Suprapubic skin (tissue), 4 donors: ENCODE data around the gene PRKN. TPM values are rescaled to one million over a fixed set of nuclear protein-coding genes. Genes with fewer than 3 reads are reported as not detected.

Experiments used
- DNase-seq, 2 donors: peaks; one replicate each; pipeline ENCODE4 v3.0.0-alpha.2; 2019; ENCODE audit warnings: low spot score in 2 of 2
- H3K27ac ChIP-seq: fragments of 200-600 bp; sonication (generic); one replicate; pipeline ENCODE4 v1.5.1; 2019
- H3K27me3 ChIP-seq: fragments of 200-600 bp; sonication (generic); one replicate; pipeline ENCODE4 v1.5.1; 2019
- H3K36me3 ChIP-seq: fragments of 200-600 bp; sonication (generic); one replicate; pipeline ENCODE4 v1.5.1; 2019
- H3K4me1 ChIP-seq: fragments of 200-600 bp; sonication (generic); one replicate; pipeline ENCODE4 v1.5.1; 2019
- H3K4me3 ChIP-seq: fragments of 200-600 bp; sonication (generic); one replicate; pipeline ENCODE4 v1.5.1; 2019; ENCODE audit warnings: mild to moderate bottlenecking
- H3K9me3 ChIP-seq: fragments of 200-600 bp; sonication (generic); one replicate; pipeline ENCODE4 v1.5.1; 2019
- EP300 ChIP-seq: sonication (generic); formaldehyde crosslinking; IDR thresholded peaks from one replicate; pipeline ENCODE4 v1.6.1; 2017; ENCODE audit warnings: antibody characterized with exemption
- POLR2A ChIP-seq, 2 donors: fragments of 450-650 bp; IDR thresholded peaks; one replicate each; pipeline ENCODE4 v1.6.1; 2017; ENCODE audit warnings: antibody characterized with exemption in 2 of 2, mild to moderate bottlenecking in 2 of 2, moderate library complexity in 2 of 2
- POLR2AphosphoS5 ChIP-seq, 3 donors: sonication (generic); formaldehyde crosslinking; IDR thresholded peaks; one replicate each; pipeline ENCODE4 v1.6.1; 2017; ENCODE audit warnings: antibody characterized with exemption in 3 of 3
- WGBS: methylation state at CpG from one replicate; pipeline ENCODE4 v1.1.5; 2018; 5-methylcytosine and 5-hydroxymethylcytosine counted together
- total RNA-seq, 4 donors: library from RNA; depleted of rRNA; stranded (reverse); fragments of >200 nt; gene quantifications; one replicate each; pipeline ENCODE4 v1.1.0, GENCODE V29; 2016
- TF ChIP-seq, protein P1 (sequence below), 2 donors: fragments of 200-600 bp in 1 of 2; fragments of 450-650 bp in 1 of 2; sonication (generic) in 1 of 2; IDR thresholded peaks; one replicate each; pipeline ENCODE4 v1.5.1; 2016 to 2019; ENCODE audit warnings: antibody characterized with exemption in 2 of 2, mild to moderate bottlenecking in 1 of 2, moderate library complexity in 1 of 2

Gene PRKN
- total RNA-seq, 4 donors from 2014 or later, result 7.2 to 22.8 (median 14.4) TPM

DNA sequence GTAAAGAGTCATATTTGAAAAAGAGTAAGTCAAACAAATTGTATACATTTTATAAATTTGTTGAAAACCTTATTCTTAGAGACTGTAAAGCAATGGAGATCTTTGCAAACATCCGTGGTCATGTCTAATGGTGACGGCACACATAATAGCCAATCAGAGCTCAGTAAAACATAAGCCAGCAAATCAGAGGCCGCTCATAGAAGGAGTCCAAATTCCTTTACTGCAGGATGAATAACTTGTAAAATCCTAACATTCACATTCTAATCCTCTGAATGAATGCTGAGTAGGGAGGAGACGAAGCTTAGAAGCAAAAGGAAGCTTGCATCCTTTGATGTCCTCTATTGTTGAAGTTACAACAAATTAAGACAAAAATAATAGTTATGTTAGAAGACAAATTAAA, 401.7 kb downstream of the PRKN start:
- Histone ChIP-seq H3K27ac (no peak overlapping the region), H3K9me3 (peaks cover 3% of the 10 kb centered on the region), H3K4me3 (no peak overlapping the region), H3K36me3 (no peaks in the 10 kb centered on the region), H3K4me1 (no peaks in the 10 kb centered on the region), H3K27me3 (no peaks in the 10 kb centered on the region)
- WGBS, result 95% methylated on average over 4 of the region's 4 CpGs
- TF ChIP-seq, protein P1, sequence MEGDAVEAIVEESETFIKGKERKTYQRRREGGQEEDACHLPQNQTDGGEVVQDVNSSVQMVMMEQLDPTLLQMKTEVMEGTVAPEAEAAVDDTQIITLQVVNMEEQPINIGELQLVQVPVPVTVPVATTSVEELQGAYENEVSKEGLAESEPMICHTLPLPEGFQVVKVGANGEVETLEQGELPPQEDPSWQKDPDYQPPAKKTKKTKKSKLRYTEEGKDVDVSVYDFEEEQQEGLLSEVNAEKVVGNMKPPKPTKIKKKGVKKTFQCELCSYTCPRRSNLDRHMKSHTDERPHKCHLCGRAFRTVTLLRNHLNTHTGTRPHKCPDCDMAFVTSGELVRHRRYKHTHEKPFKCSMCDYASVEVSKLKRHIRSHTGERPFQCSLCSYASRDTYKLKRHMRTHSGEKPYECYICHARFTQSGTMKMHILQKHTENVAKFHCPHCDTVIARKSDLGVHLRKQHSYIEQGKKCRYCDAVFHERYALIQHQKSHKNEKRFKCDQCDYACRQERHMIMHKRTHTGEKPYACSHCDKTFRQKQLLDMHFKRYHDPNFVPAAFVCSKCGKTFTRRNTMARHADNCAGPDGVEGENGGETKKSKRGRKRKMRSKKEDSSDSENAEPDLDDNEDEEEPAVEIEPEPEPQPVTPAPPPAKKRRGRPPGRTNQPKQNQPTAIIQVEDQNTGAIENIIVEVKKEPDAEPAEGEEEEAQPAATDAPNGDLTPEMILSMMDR (IDR thresholded peaks at IDR 0.05), result no peak
- TF ChIP-seq POLR2A (IDR thresholded peaks at IDR 0.05), result no peak
- no peak for TF ChIP-seq EP300
- TF ChIP-seq POLR2AphosphoS5 (IDR thresholded peaks at IDR 0.05), result no peak
- DNase-seq, result no peak

DNA sequence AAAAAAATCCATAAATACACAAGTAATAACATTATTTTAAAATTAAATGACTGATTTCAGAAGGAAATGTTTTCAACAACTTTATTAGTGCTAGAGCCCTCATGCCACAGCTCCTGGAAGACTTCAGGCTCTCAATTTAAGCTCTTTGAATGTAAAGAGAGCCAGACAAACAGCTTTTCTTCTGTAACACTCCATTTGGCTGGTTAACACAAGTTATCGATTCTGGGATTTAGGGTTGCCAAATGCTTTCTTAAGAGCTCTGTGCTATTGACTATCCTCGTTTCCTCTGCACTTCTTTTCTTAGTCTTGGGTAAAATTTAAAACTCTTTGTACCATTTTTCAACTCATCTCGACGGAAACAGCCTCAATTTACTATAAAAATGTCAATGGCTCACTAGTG, 402.5 kb downstream of the PRKN start:
- Histone ChIP-seq H3K27ac (no peak overlapping the region), H3K4me3 (no peak overlapping the region)
- WGBS, result 71% methylated on average over 4 of the region's 4 CpGs

DNA sequence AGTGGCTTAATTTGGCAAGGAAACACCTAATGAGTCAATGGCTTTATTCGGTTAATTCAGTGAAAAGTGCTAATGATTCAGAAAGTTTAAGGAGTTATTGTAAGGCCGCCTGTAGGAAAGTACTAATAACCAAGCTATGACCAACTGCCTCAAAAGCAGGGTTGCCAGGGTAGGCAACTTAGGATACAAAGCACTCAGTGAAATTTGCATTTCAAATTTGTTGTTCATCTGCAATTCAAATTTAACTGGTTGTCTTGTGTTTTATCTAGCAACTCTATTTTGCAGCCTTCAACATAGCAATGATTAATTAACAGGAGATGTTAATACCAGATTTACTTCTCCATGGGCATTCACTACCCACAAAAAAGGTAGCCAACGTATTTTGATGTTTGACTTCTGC, 412.3 kb downstream of the PRKN start:
- no peaks in the 10 kb centered on the region for H3K9me3 ChIP-seq
- WGBS, result 88% methylated on average over 3 of the region's 3 CpGs
- H3K4me1 ChIP-seq, result no peaks in the 10 kb centered on the region
- no peaks in the 10 kb centered on the region for H3K27me3 ChIP-seq
- TF ChIP-seq EP300, result no peak
- H3K27ac ChIP-seq, result no peak overlapping the region
- no peak overlapping the region for H3K4me3 ChIP-seq
- H3K36me3 ChIP-seq, result no peaks in the 10 kb centered on the region
- no peak for DNase-seq

More for the DNA sequence above, 402.5 kb downstream of the PRKN start:
- Histone ChIP-seq H3K27me3 (no peaks in the 10 kb centered on the region), H3K9me3 (peaks cover 3% of the 10 kb centered on the region), H3K36me3 (no peaks in the 10 kb centered on the region), H3K4me1 (no peaks in the 10 kb centered on the region)
- DNase-seq, result no peak
- TF ChIP-seq EP300 (no peak), POLR2A (IDR thresholded peaks at IDR 0.05) (no peak), POLR2AphosphoS5 (IDR thresholded peaks at IDR 0.05) (no peak)
- TF ChIP-seq, protein P1 (IDR thresholded peaks at IDR 0.05), result no peak

DNA sequence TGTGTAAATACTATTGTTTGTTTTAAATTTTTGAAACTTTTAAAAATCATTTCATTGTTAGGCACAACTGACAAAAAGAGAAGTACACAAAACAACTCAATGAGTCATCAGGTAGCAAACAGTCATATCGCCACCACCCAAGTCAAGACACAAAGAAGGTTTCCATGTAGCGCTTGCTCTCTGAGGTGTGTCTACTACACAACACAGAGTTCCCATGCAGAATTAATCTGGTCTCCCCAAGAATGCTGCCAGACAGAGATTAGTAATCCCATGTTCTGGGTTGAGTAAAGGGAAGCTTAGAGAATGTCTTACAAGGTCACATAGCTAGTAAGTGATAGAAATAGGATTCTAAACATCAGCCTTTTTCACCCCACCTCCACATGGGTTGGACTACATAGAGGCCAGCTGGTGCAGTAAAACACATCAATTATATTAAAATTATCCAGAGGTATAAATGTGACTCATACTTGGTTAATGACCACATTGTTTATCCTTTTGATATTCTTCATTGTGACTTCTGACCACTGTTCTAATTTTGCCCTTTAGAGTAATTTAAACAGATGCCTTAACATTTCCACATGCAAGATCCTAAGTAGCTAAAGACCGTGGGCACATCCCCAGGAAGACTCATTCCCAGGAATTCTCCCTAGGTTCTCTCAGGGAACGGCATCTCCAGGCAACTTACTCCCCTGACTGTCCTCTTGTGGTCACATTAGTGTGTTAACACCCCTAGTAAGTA, 413.5 kb downstream of the PRKN start:
- 90% methylated on average over 4 of the region's 4 CpGs for WGBS
- no peaks in the 10 kb centered on the region for H3K36me3 ChIP-seq
- H3K27me3 ChIP-seq, result no peaks in the 10 kb centered on the region
- no peak for DNase-seq
- H3K4me3 ChIP-seq, result no peak overlapping the region
- no peaks in the 10 kb centered on the region for H3K9me3 ChIP-seq
- H3K4me1 ChIP-seq, result no peaks in the 10 kb centered on the region
- no peak for TF ChIP-seq POLR2AphosphoS5 (IDR thresholded peaks at IDR 0.05)
- no peak for TF ChIP-seq POLR2A (IDR thresholded peaks at IDR 0.05)
- TF ChIP-seq, protein P1 (IDR thresholded peaks at IDR 0.05), result no peak
- TF ChIP-seq EP300, result no peak
- H3K27ac ChIP-seq, result no peak overlapping the region

DNA sequence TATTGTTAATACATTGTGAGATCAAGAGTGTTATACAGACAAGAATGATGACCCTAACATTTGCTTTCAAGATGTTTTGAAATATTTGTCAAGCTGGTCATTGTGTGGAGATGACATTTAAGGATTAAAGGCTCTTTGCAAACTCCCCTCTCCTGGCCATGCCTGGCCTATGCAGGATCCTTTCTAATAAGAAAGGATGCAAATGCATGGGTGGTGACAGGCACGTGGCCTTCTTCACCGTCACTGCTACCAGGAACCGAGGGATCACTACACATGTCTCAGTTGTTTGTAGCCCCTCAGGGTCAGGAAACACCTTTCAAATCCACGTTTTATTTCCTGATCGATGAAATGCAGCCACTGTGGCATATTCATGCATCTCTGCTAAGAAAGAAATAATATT, 419.7 kb downstream of the PRKN start:
- DNase-seq, result no peak
- H3K4me1 ChIP-seq, result no peaks in the 10 kb centered on the region
- TF ChIP-seq POLR2AphosphoS5 (IDR thresholded peaks at IDR 0.05) (no peak), EP300 (no peak), POLR2A (IDR thresholded peaks at IDR 0.05) (no peak)
- TF ChIP-seq, protein P1 (IDR thresholded peaks at IDR 0.05), result no peak
- WGBS, result 64% methylated on average over 5 of the region's 5 CpGs
- H3K4me3 ChIP-seq, result no peak overlapping the region
- H3K27me3 ChIP-seq, result no peaks in the 10 kb centered on the region
- H3K27ac ChIP-seq, result no peak overlapping the region
- no peaks in the 10 kb centered on the region for H3K36me3 ChIP-seq
- no peaks in the 10 kb centered on the region for H3K9me3 ChIP-seq
